Activated CD4-positive, alpha-beta T cell treated with anti-CD3 and anti-CD28 coated beads for 36 hours (primary cell): ENCODE data around the gene CD79B. TPM values are rescaled to one million over a fixed set of nuclear protein-coding genes. Genes with fewer than 3 reads are reported as not detected.
"Not testable (repeated sequence)": the region's sequence is repeated elsewhere in the genome, so short reads cannot be mapped to it uniquely, and the experiment has no call there.

Source experiments
- ATAC-seq: fragments of 200-7000 bp; cut with Tn5 transposase; one replicate; pipeline ENCODE4 v1.10.0; 2021; ENCODE audit warnings: mild to moderate bottlenecking, moderate library complexity
- CTCF ChIA-PET: fragments of 350-600 bp; sonication (Branson Sonifier 250); formaldehyde crosslinking; loops from one replicate; lab custom pipeline; 2021; ENCODE audit warnings: antibody characterized with exemption; lab: Charles Lee
- POLR2A ChIA-PET: fragments of 350-600 bp; sonication (Branson Sonifier 250); formaldehyde crosslinking; loops from one replicate; lab custom pipeline; 2021; ENCODE audit warnings: antibody characterized with exemption, inconsistent platforms; lab: Charles Lee
- DNase-seq: peaks from one replicate; pipeline ENCODE4 v3.0.0-alpha.2; 2020
- H3K27ac Mint-ChIP-seq: one replicate; pipeline ENCODE4 v1.8.0; 2021; ENCODE audit warnings: mixed read lengths
- H3K27me3 Mint-ChIP-seq: one replicate; pipeline ENCODE4 v1.8.0; 2021; ENCODE audit warnings: mixed read lengths
- H3K36me3 Mint-ChIP-seq: one replicate; pipeline ENCODE4 v1.8.0; 2021; ENCODE audit warnings: low read depth, mixed read lengths
- H3K4me1 Mint-ChIP-seq: one replicate; pipeline ENCODE4 v1.8.0; 2021; ENCODE audit warnings: mixed read lengths
- H3K4me3 Mint-ChIP-seq: one replicate; pipeline ENCODE4 v1.8.0; 2021; ENCODE audit warnings: mild to moderate bottlenecking, moderate library complexity, mixed read lengths
- H3K9me3 Mint-ChIP-seq: one replicate; pipeline ENCODE4 v1.8.0; 2021; ENCODE audit warnings: low read depth, mixed read lengths
- intact Hi-C, 2 experiments: fragments of 100-400 bp; cut with DNase I in 1 of 2; cut with micrococcal nuclease in 1 of 2; formaldehyde crosslinking; loops; one replicate each; pipeline versions ENCODE4 v1.14.2 to v1.15.1; 2022 to 2024; cut with DNase I, micrococcal nuclease
- total RNA-seq, 2 experiments: library from RNA; stranded (reverse); gene quantifications; one replicate each; pipeline ENCODE4 v1.2.3, GENCODE V29; 2021

Gene CD79B
- total RNA-seq, 2 experiments from 2014 or later: 19.8 to 28.0 TPM

DNA sequence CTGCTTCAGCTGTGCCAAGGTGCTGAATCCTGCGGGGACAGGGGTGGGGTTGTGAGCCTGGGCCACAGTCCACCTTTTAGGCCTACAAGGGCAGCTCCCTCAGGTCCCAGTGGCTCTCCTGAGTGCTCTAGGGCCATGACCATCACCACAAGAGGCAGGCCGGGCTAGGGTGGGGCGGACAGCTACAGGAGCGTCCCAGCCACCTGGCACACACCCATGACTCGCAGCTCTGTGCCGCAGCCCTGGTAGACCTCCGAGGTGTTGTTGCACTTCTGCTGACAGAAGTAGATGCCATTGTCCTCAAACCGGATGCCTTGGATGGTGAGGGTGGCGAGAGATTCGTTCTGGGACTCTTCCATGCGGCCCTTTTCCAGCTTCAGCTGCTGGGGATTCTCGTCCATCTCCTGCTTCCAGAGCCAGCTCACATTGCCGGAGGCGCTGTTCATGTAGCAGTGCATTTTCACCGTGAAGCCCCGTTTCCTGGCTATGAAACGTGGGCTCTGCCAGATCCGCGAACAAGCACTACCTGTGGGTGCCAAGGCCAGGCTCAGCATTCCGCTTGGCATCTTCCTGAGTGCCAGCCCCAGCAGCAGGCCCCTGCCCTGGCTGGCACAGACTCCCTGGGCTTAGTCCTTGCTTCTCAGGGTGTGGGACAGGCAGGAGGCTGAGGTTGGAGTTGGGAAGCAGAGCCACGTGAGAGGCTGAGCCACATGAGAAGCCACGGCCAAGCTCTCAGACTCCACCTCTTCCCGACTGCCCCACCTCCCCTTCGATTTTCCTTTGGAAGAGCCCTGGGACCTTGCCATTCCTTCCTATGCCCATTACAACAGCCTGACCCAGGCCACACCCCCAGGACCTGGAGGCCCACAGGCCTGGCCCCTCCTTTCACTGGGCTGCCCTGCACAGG lies 2.0 kb downstream of the CD79B start:
- CTCF ChIA-PET: interaction anchor here (0.8 to 1.6 kb wide), 5 partner anchors 11 to 361 kb away, joined by 3 to 9 read pairs (median 5); partner anchors contain the start of gene GH1
- DNase-seq (no peak), ATAC-seq (no peak)
- Mint-ChIP-seq H3K27me3 (no peaks in the 10 kb centered on the region), H3K9me3 (no peaks in the 10 kb centered on the region), H3K4me3 (peak overlapping the region; percentile 88), H3K4me1 (peaks cover 15% of the 10 kb centered on the region), H3K36me3 (no peaks in the 10 kb centered on the region), H3K27ac (peak overlapping the region; percentile 73)
- POLR2A ChIA-PET: no interaction called here
- intact Hi-C loops: no loop called here

- no peak overlapping the region for H3K4me3 Mint-ChIP-seq
- CTCF ChIA-PET: interaction anchor here (0.8 to 1.6 kb wide), 4 partner anchors 10 to 362 kb away, joined by 5 to 9 read pairs (median 6); partner anchors contain the start of gene GH1
- intact Hi-C loops: no loop called here
- H3K9me3 Mint-ChIP-seq: no peaks in the 10 kb centered on the region
- H3K4me1 Mint-ChIP-seq: peaks cover 15% of the 10 kb centered on the region
- no peaks in the 10 kb centered on the region for H3K36me3 Mint-ChIP-seq
- ATAC-seq: no peak
- no peak for DNase-seq
- no peaks in the 10 kb centered on the region for H3K27me3 Mint-ChIP-seq
- POLR2A ChIA-PET: no interaction called here
- no peak overlapping the region for H3K27ac Mint-ChIP-seq
These were observed 3.0 kb downstream of the CD79B start for GRCh38 chr17:63928966-63929695.

DNA sequence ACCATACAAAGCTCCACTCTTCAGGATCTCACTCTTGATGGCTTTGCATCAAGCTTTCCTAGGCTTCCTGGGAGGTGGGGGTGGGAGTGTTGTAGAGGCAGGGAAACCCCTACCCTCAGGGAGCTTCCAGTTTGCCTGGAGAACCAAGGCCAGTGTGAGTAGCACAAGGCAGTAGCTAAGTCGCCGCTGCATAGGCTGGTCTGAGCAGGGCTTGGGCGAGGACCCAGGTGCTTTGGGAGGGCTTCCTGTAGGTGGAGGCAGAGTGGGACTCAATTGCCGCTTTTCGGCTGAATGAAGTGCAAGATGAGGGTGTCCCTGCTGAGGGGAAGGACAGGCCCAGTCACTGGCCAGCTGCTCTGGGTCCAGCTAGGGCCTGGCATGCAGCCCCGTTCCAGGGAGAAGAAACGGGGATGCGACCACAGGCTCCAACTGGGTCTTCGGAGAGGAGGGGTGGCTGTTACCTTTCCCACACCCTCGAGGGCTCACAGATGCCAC lies 3.9 kb downstream of the CD79B start:
- DNase-seq (no peak), ATAC-seq (no peak)
- Mint-ChIP-seq H3K27me3 (no peaks in the 10 kb centered on the region), H3K4me1 (peaks cover 15% of the 10 kb centered on the region), H3K9me3 (no peaks in the 10 kb centered on the region), H3K4me3 (no peak overlapping the region), H3K36me3 (no peaks in the 10 kb centered on the region), H3K27ac (no peak overlapping the region)
- CTCF ChIA-PET: interaction anchor here (0.9 to 1.2 kb wide), 3 partner anchors 9 to 25 kb away, joined by 3 to 6 read pairs (median 4); no protein-coding TSS in a partner anchor
- POLR2A ChIA-PET: no interaction called here
- intact Hi-C loops: no loop called here

DNA sequence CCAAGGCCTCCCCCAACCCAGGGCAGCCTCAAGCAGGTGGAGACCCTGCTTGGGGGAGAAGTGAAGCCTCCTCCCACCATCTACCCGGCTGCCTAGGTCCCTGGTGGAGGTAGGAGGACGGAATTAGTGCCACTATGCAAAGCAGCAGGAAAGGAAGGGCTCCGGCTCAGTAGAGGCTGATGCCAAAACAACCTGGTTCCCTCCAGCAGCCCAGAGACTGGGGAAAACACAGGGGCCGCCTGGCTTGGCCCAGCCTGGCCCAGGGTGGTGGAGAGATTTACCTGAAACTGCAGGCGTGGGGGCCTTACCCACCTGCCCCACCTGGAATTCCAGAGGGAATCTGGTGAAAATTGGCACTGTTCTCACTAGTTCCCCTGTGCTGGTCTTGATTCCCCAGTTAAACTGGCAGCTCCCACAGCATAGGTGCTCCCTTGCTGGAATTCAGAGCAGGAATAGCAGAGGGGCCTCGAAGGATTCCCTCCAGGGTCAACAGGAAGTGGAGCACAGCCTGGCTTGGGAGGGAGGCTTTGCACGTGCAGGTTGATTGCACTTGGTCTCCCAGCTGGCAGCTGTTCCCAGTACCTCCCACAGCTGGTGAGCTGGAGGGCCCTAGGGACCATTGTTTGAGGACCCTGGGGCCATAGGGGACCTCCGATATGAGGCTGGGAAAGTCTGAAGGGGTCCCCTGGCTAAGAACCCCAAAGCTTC lies 4.5 kb downstream of the CD79B start:
- Mint-ChIP-seq H3K27ac (no peak overlapping the region), H3K4me3 (no peak overlapping the region), H3K27me3 (no peaks in the 10 kb centered on the region), H3K36me3 (no peaks in the 10 kb centered on the region), H3K4me1 (peaks cover 14% of the 10 kb centered on the region), H3K9me3 (no peaks in the 10 kb centered on the region)
- intact Hi-C loops: no loop called here
- POLR2A ChIA-PET: no interaction called here
- ATAC-seq (no peak), DNase-seq (no peak)
- CTCF ChIA-PET: interaction anchor here (0.9 to 1.2 kb wide), 3 partner anchors 8 to 24 kb away, joined by 3 to 6 read pairs (median 4); no protein-coding TSS in a partner anchor

DNA sequence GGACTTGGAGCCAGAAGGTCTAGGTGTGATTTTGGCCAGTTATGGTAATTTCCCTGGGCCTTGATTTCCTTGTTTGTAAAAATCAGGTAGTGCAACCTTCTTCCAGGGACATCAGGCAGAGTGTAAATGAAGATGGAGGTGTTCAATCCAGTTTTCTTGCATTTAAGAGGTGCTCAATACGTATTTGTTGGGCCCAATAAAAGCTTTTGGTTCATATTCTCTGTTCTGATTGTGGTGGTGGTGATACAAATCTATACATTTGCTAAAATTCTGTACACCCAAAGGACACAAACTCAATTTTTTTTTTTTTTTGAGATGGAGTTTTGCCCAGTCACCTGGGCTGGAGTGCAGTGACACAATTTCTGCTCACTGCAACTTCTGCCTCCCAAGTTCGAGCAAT lies 6.0 kb downstream of the CD79B start:
- peaks cover 6% of the 10 kb centered on the region for H3K4me1 Mint-ChIP-seq
- H3K9me3 Mint-ChIP-seq: no peaks in the 10 kb centered on the region
- no peak overlapping the region for H3K4me3 Mint-ChIP-seq
- intact Hi-C loops: no loop called here
- no peaks in the 10 kb centered on the region for H3K36me3 Mint-ChIP-seq
- ATAC-seq (no peak), DNase-seq (no peak)
- no peak overlapping the region for H3K27ac Mint-ChIP-seq
- POLR2A ChIA-PET: no interaction called here
- CTCF ChIA-PET: interaction anchor here (1.8 kb wide), 1 partner anchor 14 kb away, joined by 7 read pairs; the partner anchor contains the start of gene CSHL1
- no peaks in the 10 kb centered on the region for H3K27me3 Mint-ChIP-seq

- POLR2A ChIA-PET: no interaction called here
These were observed 6.5 kb downstream of the CD79B start for GRCh38 chr17:63925615-63926014.

GRCh38 chr17:63922402-63922801 lies 9.7 kb downstream of the CD79B start:
- H3K4me3 Mint-ChIP-seq, intact Hi-C loops: not testable (repeated sequence)

More at GRCh38 chr17:63925615-63926014, 6.5 kb downstream of the CD79B start:
- no peak overlapping the region for H3K27ac Mint-ChIP-seq
- intact Hi-C loops: no loop called here
- H3K27me3 Mint-ChIP-seq: no peaks in the 10 kb centered on the region
- no peak for ATAC-seq
- H3K4me1 Mint-ChIP-seq: peaks cover under 1% of the 10 kb centered on the region
- no peak for DNase-seq
- no peaks in the 10 kb centered on the region for H3K9me3 Mint-ChIP-seq
- no peaks in the 10 kb centered on the region for H3K36me3 Mint-ChIP-seq
- CTCF ChIA-PET: interaction anchor here (1.5 to 1.8 kb wide), 2 partner anchors 14 to 21 kb away, joined by 6 to 7 read pairs; partner anchors contain the start of gene CSHL1
- no peak overlapping the region for H3K4me3 Mint-ChIP-seq

GRCh38 chr17:63920779-63921178 lies 11.4 kb downstream of the CD79B start:
- H3K36me3 Mint-ChIP-seq, intact Hi-C loops, H3K27ac Mint-ChIP-seq, H3K27me3 Mint-ChIP-seq, H3K9me3 Mint-ChIP-seq, H3K4me3 Mint-ChIP-seq, H3K4me1 Mint-ChIP-seq, ATAC-seq, DNase-seq, POLR2A ChIA-PET: not testable (repeated sequence)
- CTCF ChIA-PET: interaction anchor here (0.7 to 4.1 kb wide), 8 partner anchors 24 to 213 kb away, joined by 3 to 34 read pairs (median 11); no protein-coding TSS in a partner anchor

More at GRCh38 chr17:63922402-63922801, 9.7 kb downstream of the CD79B start:
- DNase-seq, H3K9me3 Mint-ChIP-seq, H3K27me3 Mint-ChIP-seq, POLR2A ChIA-PET, ATAC-seq, H3K4me1 Mint-ChIP-seq, H3K36me3 Mint-ChIP-seq, H3K27ac Mint-ChIP-seq: not testable (repeated sequence)
- CTCF ChIA-PET: interaction anchor here (0.9 kb wide), 1 partner anchor 57 kb away, joined by 3 read pairs; no protein-coding TSS in a partner anchor

GRCh38 chr17:63920050-63920449 lies 12.1 kb downstream of the CD79B start:
- POLR2A ChIA-PET, H3K27ac Mint-ChIP-seq, H3K36me3 Mint-ChIP-seq, H3K4me3 Mint-ChIP-seq, DNase-seq, H3K9me3 Mint-ChIP-seq, intact Hi-C loops, H3K4me1 Mint-ChIP-seq, H3K27me3 Mint-ChIP-seq, ATAC-seq: not testable (repeated sequence)
- CTCF ChIA-PET: interaction anchor here (0.7 to 4.1 kb wide), 35 partner anchors 8 to 229 kb away, joined by 3 to 34 read pairs (median 5); partner anchors contain the start of genes CD79B and ICAM2

DNA sequence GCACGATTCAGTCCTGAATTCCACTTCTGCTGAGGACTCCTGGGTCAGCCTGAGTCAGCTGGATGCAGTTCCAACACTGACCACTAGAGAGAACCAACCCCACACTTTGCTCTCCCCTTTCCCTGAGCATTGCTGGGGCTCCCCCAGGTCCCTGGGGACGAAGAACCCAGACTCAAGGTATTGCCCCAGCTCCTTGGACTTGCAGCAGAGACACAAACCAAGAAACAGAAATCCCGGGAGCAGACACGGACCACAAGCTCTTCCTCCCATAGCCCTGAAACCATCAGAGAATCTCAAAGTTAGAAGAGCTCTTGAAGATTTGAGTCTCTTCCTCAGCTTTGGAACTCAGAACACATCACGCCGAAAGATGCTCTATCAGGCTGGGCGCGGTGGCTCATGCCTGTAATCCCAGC lies 12.8 kb downstream of the CD79B start:
- no peaks in the 10 kb centered on the region for H3K27me3 Mint-ChIP-seq
- H3K36me3 Mint-ChIP-seq: no peaks in the 10 kb centered on the region
- no peaks in the 10 kb centered on the region for H3K9me3 Mint-ChIP-seq
- ATAC-seq (peak; percentile 99), DNase-seq (peak; percentile 84)
- CTCF ChIA-PET: interaction anchor here (0.6 to 4.1 kb wide), 42 partner anchors 9 to 458 kb away, joined by 3 to 34 read pairs (median 5); partner anchors contain the start of genes CD79B and ICAM2
- H3K27ac Mint-ChIP-seq: no peak overlapping the region
- POLR2A ChIA-PET: interaction anchor here (0.5 kb wide), 1 partner anchor 214 kb away, joined by 3 read pairs; no protein-coding TSS in a partner anchor
- no peak overlapping the region for H3K4me3 Mint-ChIP-seq
- H3K4me1 Mint-ChIP-seq: peaks cover 6% of the 10 kb centered on the region
- intact Hi-C loops: loop anchor here (1.0 to 10.0 kb wide), 7 partner anchors 27 to 365 kb away; partner anchors contain the start of gene PRR29 (in 1 of the 2)
